Heart left ventricle (tissue), 16 donors: Measurements from ENCODE around the gene CNNM3. TPM values are rescaled to one million over a fixed set of nuclear protein-coding genes. Genes with fewer than 3 reads are reported as not detected.
A peak's percentile ranks its signal among the peaks of the same experiment; 100 is the strongest.
"Not testable (repeated sequence)": the region's sequence is repeated elsewhere in the genome, so short reads cannot be mapped to it uniquely, and the experiment has no call there.

Experiments used
- ATAC-seq, 4 donors: fragments of 200-7000 bp; cut with Tn5 transposase; one replicate each; pipeline ENCODE4 v1.9.1; 2020 to 2022; ENCODE audit warnings: moderate library complexity in 4 of 4, mild to moderate bottlenecking in 3 of 4, moderate number of reproducible peaks in 1 of 4
- DNase-seq, 5 donors: peaks; one replicate each; pipeline ENCODE4 v3.0.0-alpha.2; 2020
- H3K27ac ChIP-seq, 12 donors: fragments of 200-600 bp; sonication (generic) in 4 of 12; one replicate each; pipeline versions ENCODE4 v1.5.0 to v1.8.0; 2016 to 2022; ENCODE audit warnings: mild to moderate bottlenecking in 2 of 12
- H3K27me3 ChIP-seq, 9 donors: fragments of 200-600 bp; sonication (generic) in 2 of 9; one replicate each; pipeline versions ENCODE4 v1.5.1 to v1.8.0; 2016 to 2022; ENCODE audit warnings: mild to moderate bottlenecking in 3 of 9
- H3K36me3 ChIP-seq, 9 donors: fragments of 200-600 bp; sonication (generic) in 2 of 9; one replicate each; pipeline versions ENCODE4 v1.5.0 to v1.8.0; 2018 to 2022; ENCODE audit warnings: mild to moderate bottlenecking in 2 of 9
- H3K4me1 ChIP-seq, 12 donors: fragments of 200-600 bp; sonication (generic) in 4 of 12; one replicate each; pipeline versions ENCODE4 v1.5.0 to v1.8.0; 2016 to 2022; ENCODE audit warnings: mild to moderate bottlenecking in 3 of 12
- H3K4me3 ChIP-seq, 12 donors: fragments of 200-600 bp; sonication (generic) in 4 of 12; one replicate each; pipeline versions ENCODE4 v1.5.0 to v1.8.0; 2017 to 2022; ENCODE audit warnings: mild to moderate bottlenecking in 9 of 12, moderate library complexity in 4 of 12
- H3K9me3 ChIP-seq, 12 donors: fragments of 200-600 bp; sonication (generic) in 4 of 12; one replicate each; pipeline versions ENCODE4 v1.5.0 to v1.8.0; 2016 to 2022; ENCODE audit warnings: mild to moderate bottlenecking in 1 of 12
- POLR2A ChIP-seq, 2 donors: fragments of 450-650 bp; IDR thresholded peaks; one replicate each; pipeline ENCODE4 v1.6.1; 2017; ENCODE audit warnings: antibody characterized with exemption in 2 of 2, mild to moderate bottlenecking in 2 of 2, moderate library complexity in 2 of 2
- WGBS, 4 donors: extraction: QIAGEN DNeasy Blood & Tissue Kit in 2 of 4; methylation state at CpG; one replicate each; pipeline versions ENCODE4 v1.1.5 to v1.1.7; 2013 to 2018; 5-methylcytosine and 5-hydroxymethylcytosine counted together
- intact Hi-C, 10 donors: fragments of 100-400 bp; cut with DNase I; formaldehyde crosslinking; loops; one replicate each; pipeline versions ENCODE4 v1.11.1 to v1.14.2; 2022
- polyA plus RNA-seq, 2 donors: library from polyadenylated mRNA; stranded (reverse); fragments of 200-250 nt; gene quantifications; one replicate each; pipeline ENCODE4 v1.2.3, GENCODE V29; 2013
- total RNA-seq, 9 donors: library from RNA; depleted of rRNA in 2 of 9; stranded (reverse); fragments of >200 nt in 2 of 9; fragmentation: NEBNext Ultra II Directional in 3 of 9; extraction: Animal tissue kit (Norgen Biotek cat#: 25700) in 3 of 9; gene quantifications; one replicate each; pipeline versions ENCODE4 v1.1.0 to v1.2.4, GENCODE V29; 2016 to 2023
- TF ChIP-seq, protein P1 (sequence below), 12 donors: fragments of 200-600 bp; sonication (generic) in 4 of 12; IDR thresholded peaks; one replicate each; pipeline versions ENCODE4 v1.5.0 to v1.8.0; 2018 to 2022; ENCODE audit warnings: antibody characterized with exemption in 12 of 12, mild to moderate bottlenecking in 5 of 12
- donor health status: ischemic (EF 13 %, LVEDD 7.1; RV severe dilation, severe dysfunction).
- donor health status: healthy with polysubstance abuse.
- donor health status: DM: no; HTN: yes; CAD: no.
- donor health status: DM: no; HTN: no; CAD: no.
- donor health status: ischemic (EF 25% LVEDD 6.9; RV normal size, moderate dysfunction).
- donor health status: ischemic (EF 25% LVEDD 5.7; RV mildly dilated, moderate dysfunction).
- donor health status: healthy.
- donor health status: DM: yes; HTN: yes; CAD: no.
- donor health status: ischemic (EF 35%, LVEDD 5.7; RV mildly dilated, moderate dysfunction).
- donor health status: nonischemic (EF 11% LVEDD 7.7; RV severe dilation, severe dysfunction).
- donor health status: DM: yes; HTN: yes; CAD: no.
- donor health status: PGD.
- donor health status: ischemic (EF 29% LVEDD 5.4; RV normal size, mild dysfunction).
- donor health status: nonischemic (EF 23%, LVEDD 6.1; RV moderate dilation, normal function).

Gene CNNM3
- total and polyA plus RNA-seq, 11 donors = 5.1 to 17.7 (median 10.2) TPM

DNA sequence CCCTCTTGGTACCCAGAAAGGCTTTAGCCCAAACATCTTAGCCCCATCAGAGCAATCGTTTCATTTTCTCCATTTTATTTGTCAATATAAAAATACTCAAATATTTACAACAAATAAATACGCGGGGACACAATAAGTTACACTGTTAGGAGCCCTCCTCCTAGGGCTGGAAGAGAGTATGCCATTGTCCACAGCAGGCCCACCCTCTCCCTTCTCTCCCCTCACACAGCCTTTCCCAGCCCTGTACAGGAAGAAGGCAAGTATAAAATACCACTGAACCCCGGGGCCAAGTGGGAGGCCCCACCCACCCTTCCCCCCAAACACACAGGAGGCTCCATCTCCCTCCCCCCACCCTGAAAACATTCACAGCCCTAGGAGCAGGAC lies 43.6 kb downstream of the CNNM3 start:
- 38 to 46% (median 43%) methylated on average over 4 of the region's 4 CpGs for WGBS, 4 donors
- Histone ChIP-seq H3K4me1 (peaks cover 0 to 57% (median 43%) of the 10 kb centered on the region in 12 donors), H3K27me3 (no peaks in the 10 kb centered on the region), H3K27ac (peak overlapping the region in 11 of 12 donors; percentile 64 to 87 (median 79)), H3K4me3 (peak overlapping the region in 1 of 12 donors; percentile 80), H3K36me3 (peaks cover 0 to 51% (median 44%) of the 10 kb centered on the region in 9 donors), H3K9me3 (no peaks in the 10 kb centered on the region)
- DNase-seq (peak in 1 of 5 donors; percentile 18), ATAC-seq (no peak)
- intact Hi-C loops = loop anchor here in 9 of 10 donors (2.0 to 10.0 kb wide), 6 partner anchors 45 to 253 kb away; partner anchors contain the start of gene ANKRD36 (in 1 of the 9)
- TF ChIP-seq POLR2A (IDR thresholded peaks at IDR 0.05) = no peak
- TF ChIP-seq, protein P1, sequence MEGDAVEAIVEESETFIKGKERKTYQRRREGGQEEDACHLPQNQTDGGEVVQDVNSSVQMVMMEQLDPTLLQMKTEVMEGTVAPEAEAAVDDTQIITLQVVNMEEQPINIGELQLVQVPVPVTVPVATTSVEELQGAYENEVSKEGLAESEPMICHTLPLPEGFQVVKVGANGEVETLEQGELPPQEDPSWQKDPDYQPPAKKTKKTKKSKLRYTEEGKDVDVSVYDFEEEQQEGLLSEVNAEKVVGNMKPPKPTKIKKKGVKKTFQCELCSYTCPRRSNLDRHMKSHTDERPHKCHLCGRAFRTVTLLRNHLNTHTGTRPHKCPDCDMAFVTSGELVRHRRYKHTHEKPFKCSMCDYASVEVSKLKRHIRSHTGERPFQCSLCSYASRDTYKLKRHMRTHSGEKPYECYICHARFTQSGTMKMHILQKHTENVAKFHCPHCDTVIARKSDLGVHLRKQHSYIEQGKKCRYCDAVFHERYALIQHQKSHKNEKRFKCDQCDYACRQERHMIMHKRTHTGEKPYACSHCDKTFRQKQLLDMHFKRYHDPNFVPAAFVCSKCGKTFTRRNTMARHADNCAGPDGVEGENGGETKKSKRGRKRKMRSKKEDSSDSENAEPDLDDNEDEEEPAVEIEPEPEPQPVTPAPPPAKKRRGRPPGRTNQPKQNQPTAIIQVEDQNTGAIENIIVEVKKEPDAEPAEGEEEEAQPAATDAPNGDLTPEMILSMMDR (IDR thresholded peaks at IDR 0.05) = no peak

DNA sequence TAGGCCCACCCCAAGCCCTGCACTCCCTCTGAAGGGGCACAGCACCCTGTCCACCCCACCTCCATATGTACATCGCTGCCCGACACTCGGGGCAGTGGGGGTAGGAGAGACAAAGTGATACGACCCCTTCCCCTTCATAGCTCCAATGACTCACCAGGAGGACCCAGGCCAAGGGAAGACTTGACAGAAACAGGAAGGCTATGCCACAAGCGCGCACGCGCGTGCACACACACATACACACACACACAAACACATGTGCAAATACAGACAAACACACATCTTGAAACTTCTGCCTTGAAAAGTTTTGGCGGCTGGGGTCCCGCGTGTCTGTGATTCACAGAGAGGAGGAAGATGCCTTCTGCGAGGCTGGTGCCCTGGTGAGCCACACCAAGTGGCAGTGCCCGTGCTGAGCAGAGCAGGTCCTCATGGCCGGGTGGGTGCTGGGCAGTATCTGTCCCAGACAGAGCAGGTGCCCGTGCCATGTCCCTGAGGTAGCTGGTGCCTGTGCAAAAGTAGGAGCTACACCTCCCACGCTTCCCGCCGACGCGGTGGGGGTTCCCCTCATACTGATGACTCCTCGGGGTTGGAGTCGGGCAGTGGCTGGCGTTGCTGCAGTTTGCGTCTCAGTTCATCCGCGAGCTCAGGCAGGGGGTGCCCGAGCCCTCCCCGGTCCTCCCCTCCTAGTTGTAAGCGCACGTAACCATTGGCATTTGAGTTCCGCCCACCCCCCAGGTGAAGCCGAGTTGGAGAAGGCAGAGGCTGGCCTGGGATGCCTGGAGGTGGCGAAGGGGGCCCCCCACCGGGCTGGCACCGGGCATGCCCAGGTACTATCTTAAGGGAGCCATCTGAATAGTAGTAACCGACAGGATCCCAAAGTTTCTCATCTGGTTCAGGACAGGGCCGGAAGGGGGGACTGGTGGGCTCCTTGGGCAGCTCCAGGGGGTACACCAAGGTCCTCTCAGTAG lies 44.3 kb downstream of the CNNM3 start:
- H3K27ac ChIP-seq = peak overlapping the region in 11 of 12 donors; percentile 25 to 87 (median 77)
- H3K4me3 ChIP-seq = no peak overlapping the region
- no peak for TF ChIP-seq POLR2A (IDR thresholded peaks at IDR 0.05)
- TF ChIP-seq, protein P1 (IDR thresholded peaks at IDR 0.05) = no peak
- peaks cover 0 to 63% (median 48%) of the 10 kb centered on the region in 12 donors for H3K4me1 ChIP-seq
- peaks cover 0 to 58% (median 50%) of the 10 kb centered on the region in 9 donors for H3K36me3 ChIP-seq
- H3K9me3 ChIP-seq = no peaks in the 10 kb centered on the region
- no peaks in the 10 kb centered on the region for H3K27me3 ChIP-seq
- ATAC-seq (no peak), DNase-seq (peak in 3 of 5 donors; percentile 29 to 62 (median 32))
- intact Hi-C loops = loop anchor here in 1 of 10 donors (2.0 kb wide), 1 partner anchor 90 kb away; no protein-coding TSS in a partner anchor
- WGBS, 4 donors = 72 to 77% (median 75%) methylated on average over 29 to 38 of the region's 38 CpGs

DNA sequence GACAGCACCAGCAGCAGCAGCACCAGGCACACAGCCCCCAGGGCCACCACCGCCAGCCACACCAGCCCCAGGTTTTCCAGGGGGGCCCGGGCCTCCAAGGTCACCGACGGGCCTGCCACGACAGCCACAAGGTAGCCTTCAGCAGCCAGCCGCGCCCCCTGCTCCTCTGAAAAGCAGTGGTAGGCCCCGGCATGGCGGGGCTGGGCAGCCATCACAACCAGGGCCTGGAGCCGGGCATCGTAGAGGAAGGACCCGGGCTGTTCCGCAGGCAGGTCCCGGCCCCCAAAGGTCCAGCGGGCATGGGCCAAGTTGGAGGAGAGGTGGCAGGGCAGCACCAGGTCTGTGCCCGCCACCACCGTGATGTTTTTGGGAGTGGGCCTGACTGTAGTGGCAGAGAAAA lies 45.0 kb downstream of the CNNM3 start:
- Histone ChIP-seq H3K9me3 (no peaks in the 10 kb centered on the region), H3K4me1 (peaks cover 0 to 70% (median 52%) of the 10 kb centered on the region in 12 donors), H3K27ac (peak overlapping the region in 3 of 12 donors; percentile 21 to 87 (median 81)), H3K27me3 (no peaks in the 10 kb centered on the region), H3K36me3 (peaks cover 0 to 65% (median 58%) of the 10 kb centered on the region in 9 donors), H3K4me3 (no peak overlapping the region)
- intact Hi-C loops = loop anchor here in 1 of 10 donors (2.0 kb wide), 1 partner anchor 90 kb away; no protein-coding TSS in a partner anchor
- ATAC-seq = no peak
- TF ChIP-seq POLR2A (IDR thresholded peaks at IDR 0.05) = no peak
- TF ChIP-seq, protein P1 (IDR thresholded peaks at IDR 0.05) = no peak
- DNase-seq = peak in 2 of 5 donors; percentile 26 to 56
- WGBS, 4 donors = 82 to 95% (median 94%) methylated on average over 7 to 17 of the region's 17 CpGs

DNA sequence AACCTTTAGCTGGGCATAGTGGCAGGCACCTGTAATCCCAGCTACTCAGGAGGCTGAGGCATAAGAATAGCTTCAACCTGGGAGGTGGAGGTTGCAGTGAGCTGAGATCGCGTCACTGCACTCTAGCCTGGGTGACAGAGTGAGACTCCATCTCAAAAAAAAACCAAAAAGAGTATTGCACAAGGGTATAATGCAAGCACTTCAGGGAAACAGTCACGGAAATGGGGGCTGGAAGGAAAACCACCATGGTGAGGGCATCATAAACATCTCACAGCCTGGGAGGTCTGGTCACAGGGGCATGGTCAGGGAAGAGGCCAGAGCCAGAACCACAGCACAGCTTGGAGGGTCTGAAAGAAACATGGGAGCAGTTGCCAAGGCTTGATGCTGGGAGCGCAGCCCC lies 47.0 kb downstream of the CNNM3 start:
- H3K4me1 ChIP-seq = peaks cover 0 to 77% (median 60%) of the 10 kb centered on the region in 12 donors

More for the DNA sequence above, 47.0 kb downstream of the CNNM3 start:
- DNase-seq, H3K27me3 ChIP-seq, intact Hi-C loops, H3K9me3 ChIP-seq, H3K4me3 ChIP-seq, ATAC-seq: not testable (repeated sequence)
- Histone ChIP-seq H3K27ac (peak overlapping the region in 1 of 12 donors; percentile 98), H3K36me3 (peaks cover 0 to 80% (median 71%) of the 10 kb centered on the region in 9 donors)
- 86 to 92% (median 88%) methylated on average over 4 of the region's 4 CpGs for WGBS, 4 donors
